ENCODE results near the gene CFAP97D1.
"Not testable (repeated sequence)": the region's sequence is repeated elsewhere in the genome, so short reads cannot be mapped to it uniquely, and the experiment has no call there.

CFAP97D1 gene

DNA sequence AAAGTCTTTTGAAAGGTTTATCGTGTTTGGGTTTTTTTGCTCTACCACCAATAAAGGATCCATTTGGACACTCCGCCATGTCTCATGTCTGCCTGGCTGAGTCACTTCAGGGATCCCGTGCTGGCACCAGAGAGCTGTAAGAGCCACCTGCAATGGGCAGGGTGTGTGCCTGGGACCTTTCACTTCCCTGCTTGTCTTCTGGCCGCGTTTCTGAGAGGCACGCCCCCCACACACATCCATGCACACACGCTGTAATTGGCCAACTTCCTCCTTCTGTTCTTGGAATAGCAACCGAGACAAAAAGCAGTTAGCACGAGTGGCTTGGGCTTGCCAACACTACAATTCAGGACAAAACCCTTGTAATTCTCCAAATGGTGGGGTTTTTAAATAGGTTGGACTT, 11.9 kb upstream of the CFAP97D1 start:
- ATAC-seq (no peak), DNase-seq (no peak)

- no peak for ATAC-seq
- DNase-seq = no peak
Measured at GRCh38 chr17:43768943-43769342, 11.3 kb upstream of the CFAP97D1 start.

DNA sequence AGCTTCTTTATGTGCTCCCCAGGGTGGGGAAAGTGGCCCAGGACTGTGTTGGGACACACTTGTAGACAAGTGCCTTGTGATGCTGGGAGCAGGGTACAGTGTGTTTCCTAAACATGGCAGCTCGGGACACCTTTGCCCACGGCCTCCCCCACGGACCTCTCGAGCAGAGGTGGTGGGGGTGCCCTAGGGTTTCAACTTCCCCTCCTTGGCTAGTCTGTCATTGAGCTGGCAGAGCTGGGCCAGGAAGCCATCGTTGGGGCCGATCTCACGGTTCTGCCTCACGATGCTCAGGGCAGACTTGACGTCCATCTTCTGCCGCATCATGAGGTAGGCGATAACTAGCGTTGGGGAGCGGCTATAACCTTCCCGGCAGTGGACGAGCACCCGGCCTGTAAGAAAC, 10.8 kb upstream of the CFAP97D1 start:
- ATAC-seq (no peak), DNase-seq (no peak)

- DNase-seq (no peak), ATAC-seq (no peak)
Measured at GRCh38 chr17:43769859-43770258, 10.4 kb upstream of the CFAP97D1 start.

DNA sequence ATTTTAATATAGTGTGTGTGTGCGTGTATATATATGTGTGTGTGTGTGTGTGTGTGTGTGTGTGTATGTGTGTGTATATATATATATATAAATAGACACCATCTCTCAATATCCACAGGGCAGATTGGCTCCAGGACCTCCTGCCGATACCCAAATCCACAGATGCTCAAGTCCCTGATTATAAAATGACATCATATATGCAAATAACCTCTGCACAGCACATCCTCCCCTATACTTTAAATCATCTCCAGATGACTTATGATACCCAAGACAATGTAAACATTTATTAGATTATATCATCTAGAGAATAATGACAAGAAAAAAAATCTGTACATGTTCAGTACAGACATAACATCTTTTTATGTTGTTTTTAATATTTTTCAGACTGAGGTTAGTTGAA, 9.3 kb upstream of the CFAP97D1 start:
- ATAC-seq = no peak
- no peak for DNase-seq

GRCh38 chr17:43771463-43771862, 8.8 kb upstream of the CFAP97D1 start:
- ATAC-seq (no peak), DNase-seq (no peak)

GRCh38 chr17:43772877-43773648, 7.2 kb upstream of the CFAP97D1 start:
- DNase-seq (no peak), ATAC-seq (no peak)

DNA sequence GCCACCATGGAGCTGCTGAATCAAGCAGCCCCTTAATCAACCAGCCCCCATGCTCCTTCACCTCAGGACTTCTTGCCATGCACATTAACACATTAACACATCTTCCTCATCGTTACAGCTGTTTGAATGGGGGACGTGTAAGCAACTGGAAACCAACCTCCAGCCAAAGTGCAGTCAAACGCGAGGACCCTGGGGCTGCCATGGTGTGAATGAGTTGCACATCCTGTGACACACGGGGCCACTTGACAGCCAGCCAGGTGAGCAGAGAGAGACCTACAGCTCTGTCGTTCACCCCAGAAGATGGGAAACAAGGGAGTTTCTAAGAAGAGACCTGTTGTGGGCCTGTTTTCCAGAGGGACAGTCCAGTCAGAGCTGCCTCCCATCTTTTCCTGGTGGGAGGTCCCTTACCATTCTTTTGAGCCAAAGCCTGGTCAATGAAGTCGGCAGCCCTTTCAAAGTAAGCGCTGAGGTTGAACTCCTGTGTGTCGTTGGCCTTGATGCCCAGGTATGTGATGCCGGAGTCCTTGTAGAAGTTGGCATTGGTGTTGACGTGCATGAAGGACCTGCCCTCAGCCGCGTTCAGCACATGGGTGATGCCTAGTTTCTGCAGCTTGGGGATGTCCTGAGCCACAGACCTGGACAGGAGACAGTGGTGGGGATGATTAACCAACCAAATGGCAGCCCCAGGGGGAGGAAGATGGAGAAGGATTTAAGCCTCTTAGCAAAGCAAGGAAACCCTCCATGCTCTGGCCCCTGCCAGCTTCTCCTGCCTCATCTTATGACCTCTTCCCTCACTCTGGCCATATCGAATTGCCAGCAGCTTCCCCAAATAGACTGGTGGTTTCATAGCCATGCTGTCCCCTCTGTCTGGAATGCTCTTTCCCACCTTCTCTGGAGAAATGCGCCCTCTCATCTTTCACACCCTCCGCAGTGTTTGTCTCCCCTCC, 5.7 kb upstream of the CFAP97D1 start:
- no peak for DNase-seq
- ATAC-seq = no peak

- DNase-seq (peak; percentile 81), ATAC-seq (peak; percentile 94)
Measured at GRCh38 chr17:43778337-43779144, 1.7 kb upstream of the CFAP97D1 start, which contains the start of gene DUSP3. TSS of gene DUSP3 (minus strand) at chr17:43778977. CDS start at chr17:43778924, 53 bp downstream.

GRCh38 chr17:43779145-43780125, 800 bp upstream of the CFAP97D1 start:
- ATAC-seq (peak; percentile 41), DNase-seq (no peak)

- no peak for ATAC-seq
- no peak for DNase-seq
Measured at GRCh38 chr17:43782913-43783680, 2.9 kb downstream of the CFAP97D1 start.

DNA sequence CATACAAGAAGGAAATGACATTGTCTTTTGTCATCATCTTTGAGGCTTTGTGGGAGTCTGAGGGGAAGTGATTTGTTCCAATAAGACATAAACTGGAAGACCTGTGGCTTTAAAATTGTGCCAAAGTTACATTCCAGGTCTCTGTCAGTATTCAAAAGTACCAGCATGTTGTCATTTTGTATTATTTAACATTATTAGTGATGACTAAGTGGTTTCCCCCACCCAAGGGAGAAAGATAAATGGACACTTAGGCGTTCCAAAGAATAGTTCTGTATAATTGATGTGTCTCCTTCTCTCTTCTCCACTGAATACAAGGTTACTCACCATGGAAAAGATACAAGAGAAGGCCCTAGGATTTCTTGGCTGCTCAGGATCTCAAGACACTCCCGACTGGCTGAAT, 3.8 kb downstream of the CFAP97D1 start:
- ATAC-seq = no peak
- no peak for DNase-seq

DNA sequence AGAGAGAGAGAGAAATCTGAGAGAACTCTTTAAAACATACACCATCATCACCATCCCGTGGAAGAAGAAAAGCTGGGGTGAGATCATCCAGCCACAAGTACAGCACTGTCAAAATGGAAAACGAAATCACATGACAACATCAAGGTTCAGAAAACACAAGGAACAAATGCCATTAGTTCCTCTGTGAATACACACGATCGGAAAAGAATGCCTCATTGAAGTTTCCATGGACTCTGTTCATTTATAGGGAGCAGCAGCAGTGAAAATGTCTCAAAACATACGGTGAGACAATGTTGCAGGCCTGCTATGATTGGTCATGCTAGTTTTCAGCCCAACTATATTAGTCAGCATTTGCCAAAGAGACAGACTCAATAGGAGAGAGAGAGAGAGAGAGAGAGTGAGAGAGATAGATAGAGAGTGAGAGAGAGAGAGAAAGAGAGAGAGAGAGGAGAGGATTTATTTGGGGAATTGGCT, 4.4 kb downstream of the CFAP97D1 start:
- DNase-seq (no peak), ATAC-seq (no peak)

DNA sequence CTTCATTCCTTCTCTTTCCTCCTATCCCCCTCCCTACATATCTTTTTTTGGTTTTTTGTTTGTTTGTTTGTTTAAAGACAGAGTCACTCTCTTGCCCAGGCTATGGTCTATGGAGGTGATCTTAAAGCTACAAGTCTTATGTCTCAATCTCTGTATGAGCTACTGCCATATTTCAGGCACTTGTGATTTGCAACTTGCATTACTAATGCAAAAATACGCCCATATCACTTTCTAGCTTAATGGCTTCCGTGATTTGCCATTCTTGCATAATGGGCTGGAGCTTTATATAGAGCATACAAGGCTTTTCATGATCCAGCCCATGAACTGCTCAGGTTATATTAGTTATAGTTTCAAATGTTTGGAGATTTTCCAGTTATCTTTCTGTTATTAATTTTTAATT, 7.5 kb downstream of the CFAP97D1 start:
- DNase-seq (no peak), ATAC-seq (no peak)

DNA sequence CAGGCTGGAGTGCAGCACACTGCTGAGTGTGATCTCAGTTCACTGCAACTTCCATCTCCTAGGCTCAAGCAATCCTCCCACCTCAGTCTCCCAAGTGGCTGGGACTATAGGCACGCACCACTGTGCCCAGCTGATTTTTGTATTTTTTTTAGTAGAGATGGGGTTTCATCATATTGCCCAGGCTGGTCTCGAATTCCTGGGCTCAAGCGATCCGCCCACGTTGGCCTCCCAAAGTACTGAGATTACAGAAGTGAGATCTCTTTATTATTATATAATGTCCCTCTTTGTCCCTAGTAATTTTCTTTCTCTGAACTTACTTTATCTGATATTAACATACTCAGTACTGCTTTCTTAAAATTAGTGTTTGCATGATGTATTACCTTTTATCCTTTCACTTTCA, 8.3 kb downstream of the CFAP97D1 start:
- no peak for ATAC-seq
- no peak for DNase-seq

DNA sequence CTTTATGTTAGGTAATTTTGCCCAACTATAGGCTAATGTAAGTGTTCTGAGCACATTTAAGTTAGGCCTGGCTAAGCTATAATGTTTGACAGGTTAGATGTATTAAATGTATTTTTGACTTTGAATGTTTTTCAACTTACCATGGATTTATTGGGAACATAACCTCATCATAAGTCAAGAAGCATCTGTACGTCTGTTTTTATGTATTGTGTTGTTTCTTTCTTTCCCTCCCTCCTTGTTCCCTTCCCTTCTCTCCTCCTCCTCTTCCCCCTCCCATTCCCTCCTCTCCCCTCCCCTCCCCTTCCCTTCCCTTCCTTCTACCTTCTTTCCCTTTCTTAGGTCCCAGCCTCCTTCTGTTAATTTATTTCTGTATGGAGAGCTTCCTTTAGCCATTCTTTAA, 9.2 kb downstream of the CFAP97D1 start:
- DNase-seq = no peak
- ATAC-seq = no peak

- no peak for DNase-seq
- ATAC-seq = no peak
Measured at GRCh38 chr17:43790311-43790940, 10.2 kb downstream of the CFAP97D1 start.

GRCh38 chr17:43791589-43791988, 11.4 kb downstream of the CFAP97D1 start:
- no peak for ATAC-seq
- no peak for DNase-seq

GRCh38 chr17:43792668-43793067, 12.4 kb downstream of the CFAP97D1 start:
- not testable (repeated sequence) for ATAC-seq, DNase-seq

GRCh38 chr17:43798024-43798423, 17.8 kb downstream of the CFAP97D1 start:
- ATAC-seq, DNase-seq: not testable (repeated sequence)
